ENCODE results near the gene RIOK1. TPM values are rescaled to one million over a fixed set of nuclear protein-coding genes. Genes with fewer than 3 reads are reported as not detected.
"Not testable (repeated sequence)": the region's sequence is repeated elsewhere in the genome, so short reads cannot be mapped to it uniquely, and the experiment has no call there.

The RIOK1 gene
- total RNA-seq, 1 donor, result 24.2 TPM

GRCh38 chr6:7446619-7447325 is 57.2 kb downstream of the RIOK1 start:
- no peak for DNase-seq (ENCODE audit: low read depth)
- no peak for TF ChIP-seq CTCF (IDR thresholded peaks at IDR 0.05; ENCODE audit: insufficient read depth, low read depth, low read length)
- H3K4me3 ChIP-seq (ENCODE audit: low read depth, low read length), result no peak overlapping the region

GRCh38 chr6:7448232-7448631 is 58.6 kb downstream of the RIOK1 start:
- TF ChIP-seq CTCF (IDR thresholded peaks at IDR 0.05; ENCODE audit: insufficient read depth, low read depth, low read length), result no peak
- no peak overlapping the region for H3K4me3 ChIP-seq (ENCODE audit: low read depth, low read length)
- no peak for DNase-seq (ENCODE audit: low read depth)

GRCh38 chr6:7449018-7449417 is 59.4 kb downstream of the RIOK1 start:
- no peak overlapping the region for H3K4me3 ChIP-seq (ENCODE audit: low read depth, low read length)

GRCh38 chr6:7451326-7451725 is 61.7 kb downstream of the RIOK1 start:
- no peak overlapping the region for H3K4me3 ChIP-seq (ENCODE audit: low read depth, low read length)

More at GRCh38 chr6:7449018-7449417, 59.4 kb downstream of the RIOK1 start:
- no peak for TF ChIP-seq CTCF (IDR thresholded peaks at IDR 0.05; ENCODE audit: insufficient read depth, low read depth, low read length)
- DNase-seq (ENCODE audit: low read depth), result no peak

GRCh38 chr6:7452898-7453297 is 63.3 kb downstream of the RIOK1 start:
- no peak for TF ChIP-seq CTCF (IDR thresholded peaks at IDR 0.05; ENCODE audit: insufficient read depth, low read depth, low read length)
- no peak overlapping the region for H3K4me3 ChIP-seq (ENCODE audit: low read depth, low read length)
- DNase-seq (ENCODE audit: low read depth), result no peak

More at GRCh38 chr6:7451326-7451725, 61.7 kb downstream of the RIOK1 start:
- TF ChIP-seq CTCF (IDR thresholded peaks at IDR 0.05; ENCODE audit: insufficient read depth, low read depth, low read length), result no peak
- no peak for DNase-seq (ENCODE audit: low read depth)

- no peak for DNase-seq (ENCODE audit: low read depth)
- H3K4me3 ChIP-seq (ENCODE audit: low read depth, low read length), result no peak overlapping the region
- no peak for TF ChIP-seq CTCF (IDR thresholded peaks at IDR 0.05; ENCODE audit: insufficient read depth, low read depth, low read length)
Observed at GRCh38 chr6:7454696-7455358, 65.2 kb downstream of the RIOK1 start.

GRCh38 chr6:7456302-7456701 is 66.7 kb downstream of the RIOK1 start:
- not testable (repeated sequence) for DNase-seq (ENCODE audit: low read depth); H3K4me3 ChIP-seq (ENCODE audit: low read depth, low read length)
